Measurements from ENCODE around the gene HSF4.
A peak's percentile ranks its signal among the peaks of the same experiment; 100 is the strongest.
"Not testable (repeated sequence)": the region's sequence is repeated elsewhere in the genome, so short reads cannot be mapped to it uniquely, and the experiment has no call there.

Gene HSF4

DNA sequence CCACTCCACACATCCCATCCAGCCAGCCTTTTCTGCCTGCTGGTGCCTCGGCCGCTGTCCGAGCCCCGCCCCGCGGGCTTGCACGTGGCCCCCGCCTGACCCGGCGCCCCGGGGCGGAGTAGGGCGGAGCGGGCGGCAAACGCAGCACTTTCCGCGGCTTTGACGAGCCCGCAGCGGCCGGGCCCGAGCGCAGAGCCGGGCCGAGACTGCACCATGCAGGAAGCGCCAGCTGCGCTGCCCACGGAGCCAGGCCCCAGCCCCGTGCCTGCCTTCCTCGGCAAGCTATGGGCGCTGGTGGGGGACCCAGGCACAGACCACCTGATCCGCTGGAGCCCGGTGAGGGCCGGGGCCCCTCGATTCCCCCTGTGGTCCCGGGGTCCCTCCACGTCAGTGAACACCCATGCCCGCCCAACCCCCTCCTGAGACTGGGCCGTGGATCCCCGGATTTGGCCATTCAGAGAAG, at the start of gene HSF4:
Gene HSF4 (plus strand): TSS at position 147 of the 463 bp plus-strand sequence. CDS start 67 bp downstream, at position 214.
- no peak for DNase-seq

DNA sequence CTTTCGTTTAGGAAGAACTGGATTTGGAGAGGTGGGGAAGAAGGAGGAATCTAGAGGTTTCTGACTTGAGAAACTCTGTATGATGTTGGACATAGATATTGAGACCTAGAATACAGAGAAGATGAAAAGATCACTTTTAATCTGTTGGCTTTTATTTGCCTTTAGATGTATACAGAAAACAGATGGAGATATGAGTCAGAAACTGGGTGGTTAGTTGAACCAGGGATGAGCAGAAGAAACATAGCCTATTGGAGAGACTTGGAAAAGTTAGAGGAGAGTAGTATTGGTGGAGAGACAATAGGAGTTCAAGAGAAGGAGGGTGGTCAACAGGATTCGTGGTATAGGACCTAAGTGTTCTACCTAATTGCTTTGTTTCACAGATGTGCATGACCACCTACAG, 49.8 kb upstream of the HSF4 start:
- no peak for DNase-seq

- DNase-seq: no peak
These were observed 48.9 kb upstream of the HSF4 start for GRCh38 chr16:67115639-67116038.

DNA sequence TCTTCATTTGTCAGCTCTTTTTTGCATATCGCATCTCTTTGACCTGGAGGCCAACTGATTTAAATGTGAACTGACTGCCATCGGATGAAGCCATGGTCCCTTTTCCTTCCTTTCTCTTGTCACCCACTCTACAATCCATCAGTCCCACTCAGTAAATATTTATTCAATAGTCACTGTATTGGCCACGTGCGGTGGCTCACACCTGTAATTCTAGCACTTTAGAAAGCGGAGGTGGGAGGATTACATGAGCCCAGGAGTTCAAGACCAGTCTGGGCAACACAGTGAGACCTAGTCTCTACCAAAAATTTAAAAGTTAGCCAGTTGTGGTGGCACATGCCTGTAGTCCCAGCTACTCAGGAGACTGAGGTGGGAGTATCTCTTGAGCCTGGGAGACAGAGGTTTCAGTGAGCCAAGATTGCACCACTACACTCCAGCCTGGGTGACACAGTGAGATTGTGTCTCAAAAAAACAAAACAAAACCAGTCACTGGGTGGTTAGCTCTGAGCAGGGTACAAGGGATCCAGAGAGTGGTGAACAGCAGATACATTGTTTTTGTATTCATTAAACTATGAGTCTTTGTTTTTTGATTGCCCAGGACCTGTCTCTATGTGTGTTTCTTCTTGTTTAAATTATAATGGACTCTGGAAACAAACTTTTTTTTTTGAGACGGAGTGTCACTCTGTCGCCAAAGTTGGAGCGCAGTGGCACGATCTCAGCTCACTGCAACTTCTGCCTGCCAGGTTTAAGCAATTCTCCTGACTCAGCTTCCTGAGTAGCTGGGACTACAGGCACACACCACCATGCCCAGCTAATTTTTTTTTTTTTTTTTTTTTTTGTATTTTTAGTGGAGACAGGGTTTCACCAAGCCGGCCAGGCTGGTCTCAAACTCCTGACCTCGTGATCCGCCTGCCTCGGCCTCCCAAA, 47.9 kb upstream of the HSF4 start:
- DNase-seq: peak; percentile 54 to 68

- no peak for DNase-seq
These were observed 46.8 kb upstream of the HSF4 start for GRCh38 chr16:67117716-67118115.

DNA sequence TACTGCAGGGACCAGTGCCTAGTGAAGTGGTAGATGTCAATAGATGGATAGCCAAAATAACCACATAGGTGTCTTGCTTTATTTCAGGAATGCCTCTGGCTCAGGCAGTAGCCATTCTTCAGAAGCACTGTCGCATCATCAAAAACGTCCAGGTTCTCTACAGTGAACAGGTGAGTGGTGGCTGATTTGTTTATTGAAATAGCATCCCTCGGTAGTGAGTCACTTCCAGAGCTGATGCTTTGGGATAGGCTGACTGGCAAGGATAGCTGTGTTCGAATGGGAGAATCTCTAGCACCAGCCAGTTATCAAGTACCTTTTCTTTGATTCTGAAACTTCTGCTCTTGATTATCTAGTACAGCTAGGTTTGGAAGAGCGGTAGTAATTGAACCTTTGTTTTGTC, 44.5 kb upstream of the HSF4 start:
- DNase-seq: no peak

GRCh38 chr16:67122799-67123198, 41.7 kb upstream of the HSF4 start:
- not testable (repeated sequence) for DNase-seq

- no peak for DNase-seq
These were observed 36.1 kb upstream of the HSF4 start for GRCh38 chr16:67128417-67128816.

- DNase-seq: no peak
These were observed 35.7 kb upstream of the HSF4 start for GRCh38 chr16:67128887-67129286.

DNA sequence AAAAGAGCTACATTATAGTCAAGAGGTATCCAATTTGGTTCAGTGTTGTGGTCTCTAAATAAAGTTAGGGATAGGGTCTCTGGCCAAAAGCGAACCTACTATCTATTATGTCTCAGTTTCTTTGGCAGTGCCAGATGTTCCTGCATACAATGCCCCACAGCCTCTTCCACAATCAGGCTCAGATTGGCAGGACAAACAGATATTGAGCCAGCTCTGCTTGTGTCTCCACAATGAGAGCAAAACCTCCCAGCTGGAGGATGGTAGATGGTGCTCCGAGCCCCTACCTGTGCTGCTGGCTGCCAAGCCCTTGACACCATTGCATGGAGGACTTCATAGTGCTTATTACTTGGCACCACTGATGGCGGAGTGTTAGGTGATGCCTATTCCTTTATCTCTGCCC, 35.1 kb upstream of the HSF4 start:
- DNase-seq: no peak

- DNase-seq: no peak
These were observed 26.9 kb upstream of the HSF4 start for GRCh38 chr16:67137605-67138004.

DNA sequence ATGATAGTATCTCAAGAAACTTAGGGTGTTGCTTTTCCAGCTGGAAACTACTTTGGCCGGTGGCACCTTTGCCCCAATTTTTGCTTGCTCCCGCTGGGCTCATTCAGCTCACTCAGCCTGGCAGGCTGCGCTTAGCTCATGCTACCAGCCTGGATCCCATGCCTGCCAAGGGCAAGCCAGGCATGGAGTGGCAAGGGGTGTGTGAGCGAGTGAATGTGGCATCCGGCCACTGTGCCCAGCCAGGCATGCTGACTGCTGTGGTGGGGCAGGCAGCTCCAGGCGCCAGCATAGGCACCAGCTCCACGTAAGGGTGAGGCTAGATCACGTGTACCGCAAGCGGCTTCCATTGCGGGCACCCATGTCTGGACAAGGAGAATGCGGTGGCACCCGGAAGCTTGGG, 23.2 kb upstream of the HSF4 start:
- DNase-seq: no peak

- no peak for DNase-seq
These were observed 22.2 kb upstream of the HSF4 start for GRCh38 chr16:67142342-67142741.

DNA sequence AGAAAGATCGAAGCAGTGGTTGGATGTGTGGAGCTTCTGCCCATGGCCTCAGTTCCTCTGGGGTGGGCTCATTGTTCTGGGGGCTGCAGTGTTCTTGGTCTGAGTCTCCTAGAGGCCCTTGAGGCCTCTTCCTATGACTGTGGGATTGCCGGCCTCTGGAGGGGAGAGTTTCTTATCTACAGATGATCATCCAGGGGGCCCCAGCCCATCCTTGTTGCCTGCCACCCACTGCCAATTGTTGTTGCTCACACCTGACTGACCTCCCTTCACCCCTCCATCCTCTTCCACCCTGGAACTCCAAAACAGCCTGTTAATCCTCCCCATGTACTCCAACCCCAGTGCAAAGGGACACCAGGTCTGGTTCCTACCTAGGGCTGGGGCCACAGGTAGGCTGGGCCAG, 19.6 kb upstream of the HSF4 start:
- DNase-seq: no peak

DNA sequence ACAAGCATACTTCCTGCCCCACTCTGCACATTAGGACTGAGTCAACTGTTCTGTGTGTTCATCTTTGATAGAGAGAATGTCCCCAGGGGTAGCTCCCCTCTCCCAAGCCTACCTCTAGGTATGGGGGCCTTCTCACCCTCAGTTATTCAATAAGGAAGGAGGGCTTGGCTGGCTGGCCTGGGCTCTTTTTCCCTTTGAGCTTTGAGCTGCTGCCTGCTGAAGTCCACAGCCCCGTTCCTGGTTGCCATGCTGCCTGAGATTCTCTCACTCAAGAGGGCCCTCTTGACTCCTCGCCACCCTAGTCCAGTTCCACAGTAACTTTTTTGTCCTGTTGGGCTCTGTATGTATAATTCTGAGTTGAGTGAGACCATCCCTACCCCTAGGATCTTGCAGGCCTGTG, 18.8 kb upstream of the HSF4 start:
- DNase-seq: no peak

DNA sequence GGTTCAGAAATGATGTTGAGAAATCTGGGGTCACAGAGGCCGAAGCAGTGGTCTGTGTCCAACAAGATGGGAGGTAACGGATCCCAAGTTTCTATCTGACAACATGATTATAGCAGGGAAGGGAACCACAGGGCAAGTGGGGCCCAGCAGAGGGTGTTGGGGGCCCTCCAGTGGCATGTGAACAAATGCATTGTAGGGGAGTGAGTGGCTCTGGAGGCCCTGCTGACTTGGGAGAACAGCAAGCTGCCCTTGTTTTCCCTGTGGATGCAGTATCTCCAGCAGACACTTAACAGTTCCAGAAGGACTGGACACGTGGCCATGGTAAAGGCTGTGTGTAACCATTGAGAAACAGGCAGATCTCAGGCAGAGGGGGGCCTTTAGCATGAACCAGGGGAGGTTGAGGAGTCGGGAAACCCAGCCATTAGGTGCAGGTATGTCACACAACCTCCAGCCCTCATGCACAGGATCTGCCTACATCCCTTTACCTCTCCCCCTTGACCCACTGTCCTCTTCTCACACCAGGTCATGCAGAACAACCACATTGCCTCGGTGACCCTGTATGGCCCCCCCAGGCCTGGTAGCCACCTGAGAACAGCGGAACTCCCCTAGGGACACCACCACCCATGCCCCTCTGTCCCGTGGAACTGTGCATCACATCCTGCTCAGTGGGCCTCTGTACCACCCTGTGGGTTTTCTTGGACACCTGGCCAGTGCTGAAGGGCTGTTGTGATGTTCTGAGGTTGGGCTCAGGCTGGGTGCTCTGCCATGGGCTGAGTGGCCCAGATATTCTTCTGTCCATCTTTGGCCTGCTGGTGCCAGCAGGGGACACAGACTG, 17.8 kb upstream of the HSF4 start:
- DNase-seq: no peak

DNA sequence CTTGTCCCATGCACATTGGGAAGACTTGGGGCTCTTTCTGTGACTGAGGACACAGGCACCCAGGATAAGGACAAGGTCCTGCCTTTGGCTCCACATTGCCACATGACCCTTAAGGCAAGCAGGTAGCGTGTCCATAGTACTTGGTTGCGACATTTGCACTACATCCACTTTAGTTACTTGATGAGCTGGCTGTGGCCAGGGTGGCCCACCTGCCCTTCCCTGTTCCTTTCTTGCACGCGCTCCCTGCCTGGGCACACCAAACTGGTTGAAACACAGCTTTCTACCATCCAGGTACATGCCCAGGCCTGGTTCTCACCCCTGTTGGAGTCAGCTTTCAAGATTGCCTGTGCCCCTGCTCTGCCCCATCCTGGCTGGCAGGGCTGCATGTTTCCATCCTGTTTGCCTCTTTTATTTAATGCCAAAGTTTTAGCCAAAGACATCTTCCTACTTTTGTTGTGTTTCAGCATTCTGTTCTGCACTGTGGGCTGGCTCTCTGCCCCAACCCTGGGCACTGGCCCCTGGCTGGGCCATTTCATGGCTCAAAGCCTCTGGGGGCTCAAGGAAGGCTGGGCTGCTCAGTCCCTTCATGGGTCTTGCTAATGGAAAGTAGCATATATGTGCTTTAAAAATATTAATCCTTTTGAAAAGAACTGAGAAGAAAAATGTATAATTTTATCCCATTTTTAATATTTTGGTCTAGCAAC, 17.0 kb upstream of the HSF4 start:
- no peak for DNase-seq

GRCh38 chr16:67148221-67148620, 16.3 kb upstream of the HSF4 start:
- no peak for DNase-seq

GRCh38 chr16:67148656-67149275, 15.8 kb upstream of the HSF4 start:
- no peak for DNase-seq

DNA sequence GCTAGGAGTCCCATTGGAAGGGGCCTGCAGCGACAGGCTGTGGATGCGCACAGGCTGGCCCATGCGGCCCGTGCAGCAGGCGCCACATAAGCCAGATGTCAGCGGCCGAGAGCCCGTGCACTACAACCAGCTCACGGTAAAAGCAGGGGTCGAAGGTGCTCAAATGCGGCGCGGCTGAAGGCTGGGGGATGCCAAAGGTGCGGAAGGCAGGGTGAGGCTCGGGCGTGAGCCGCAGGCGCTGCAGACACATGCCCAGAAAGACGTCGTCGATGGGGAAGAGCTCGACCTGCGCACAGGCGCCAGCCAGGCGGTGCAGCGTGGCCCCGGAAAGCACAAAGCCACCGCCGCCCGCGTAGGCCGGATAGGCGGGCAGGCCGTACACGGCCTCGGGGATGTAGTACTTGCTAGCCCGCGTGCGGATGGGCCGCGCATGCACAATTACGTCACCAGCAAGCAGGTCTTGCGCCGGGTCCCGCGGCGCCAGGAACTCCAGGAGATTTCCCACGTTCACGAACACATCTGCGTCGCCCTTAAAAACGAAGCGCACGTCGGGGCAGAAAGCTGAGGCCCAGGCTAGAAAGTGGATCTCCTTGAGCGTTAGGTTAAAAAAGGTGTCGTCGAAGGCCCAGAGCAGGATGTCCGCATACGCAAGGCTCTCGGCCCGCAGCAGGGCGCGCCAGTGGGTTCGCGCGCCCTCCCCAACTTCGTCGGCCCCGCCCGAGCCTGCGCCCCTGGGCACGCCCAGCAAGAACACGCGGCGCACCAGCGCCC, 15.1 kb upstream of the HSF4 start:
- DNase-seq: no peak

DNA sequence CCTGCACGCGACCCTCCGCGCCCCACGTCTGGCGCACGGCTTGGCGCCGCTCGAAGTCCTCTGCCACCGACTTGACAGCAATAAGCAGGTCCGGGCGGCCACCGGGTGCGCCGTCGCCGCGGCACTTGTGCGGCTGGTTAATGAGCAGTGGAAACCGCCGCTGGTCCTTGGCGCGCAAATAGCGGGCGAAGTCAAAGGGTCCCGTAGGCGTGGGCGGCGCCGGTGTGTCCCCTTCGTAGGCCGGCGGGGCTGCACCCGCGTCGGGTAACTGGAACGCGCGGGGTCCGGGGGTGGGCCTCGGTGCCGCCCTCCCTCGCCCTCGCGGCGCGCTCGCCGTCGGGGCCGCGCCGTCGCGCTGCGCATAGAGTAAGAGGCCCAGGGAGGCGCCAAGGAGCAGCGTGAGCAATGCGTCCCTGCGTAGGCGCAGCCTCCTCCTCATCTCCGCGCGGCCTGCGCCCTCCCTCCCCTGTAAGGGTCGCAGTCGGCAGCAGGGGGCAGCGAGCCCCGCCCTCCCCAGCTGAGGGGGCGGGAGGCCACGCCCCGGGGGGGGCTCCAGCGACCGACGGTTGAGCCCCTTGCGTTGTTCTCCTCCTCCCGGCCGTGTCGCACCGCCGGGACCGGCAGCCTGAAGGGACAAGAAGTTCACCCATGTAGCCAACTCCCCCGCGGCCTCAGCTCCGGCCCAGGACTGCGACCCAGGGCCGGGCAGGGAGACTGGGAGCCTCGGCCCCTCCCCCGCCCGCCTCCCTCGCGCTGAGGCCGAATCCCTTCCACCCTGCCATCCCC, 14.3 kb upstream of the HSF4 start:
- no peak for DNase-seq
